ENCODE measurements around the gene PTP4A2. TPM values are rescaled to one million over a fixed set of nuclear protein-coding genes. Genes with fewer than 3 reads are reported as not detected.

Gene PTP4A2
- total and polyA plus RNA-seq, 11 donors, result 74.4 to 354 (median 242) TPM

DNA sequence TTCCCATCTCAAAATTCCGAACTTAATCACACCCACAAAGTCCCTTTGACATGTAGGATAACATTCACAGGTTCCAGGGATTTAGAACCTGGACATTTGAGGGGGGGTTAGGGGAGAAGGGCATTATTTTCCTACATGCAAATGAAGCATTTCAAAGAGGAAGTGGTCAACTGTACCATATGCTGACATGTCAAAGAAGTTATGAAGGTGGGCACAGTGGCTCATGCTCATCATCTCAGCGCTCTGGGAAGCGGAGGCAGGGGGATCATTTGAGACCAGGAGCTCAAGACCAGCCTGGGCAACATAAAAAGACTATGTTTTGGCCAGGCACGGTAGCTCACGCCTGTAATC is 35.7 kb downstream of the PTP4A2 start:
- Histone ChIP-seq H3K36me3 (peaks cover 0 to 28% (median 22%) of the 10 kb centered on the region in 9 donors), H3K27ac (no peak overlapping the region), H3K4me1 (peaks cover 0 to 25% (median 0%) of the 10 kb centered on the region in 12 donors), H3K27me3 (no peaks in the 10 kb centered on the region), H3K4me3 (no peak overlapping the region), H3K9me3 (peaks cover 0 to 4% (median 0%) of the 10 kb centered on the region in 12 donors)
- no peak for TF ChIP-seq POLR2A (IDR thresholded peaks at IDR 0.05)
- TF ChIP-seq CTCF (IDR thresholded peaks at IDR 0.05), result no peak
- intact Hi-C loops (cut with DNase I), result loop anchor here in 1 of 10 donors (10.0 kb wide), 1 partner anchor 62 kb away; no protein-coding TSS in a partner anchor
- ATAC-seq (no peak), DNase-seq (no peak)
- 91 to 96% (median 94%) methylated on average over 5 of the region's 5 CpGs for WGBS, 4 donors

DNA sequence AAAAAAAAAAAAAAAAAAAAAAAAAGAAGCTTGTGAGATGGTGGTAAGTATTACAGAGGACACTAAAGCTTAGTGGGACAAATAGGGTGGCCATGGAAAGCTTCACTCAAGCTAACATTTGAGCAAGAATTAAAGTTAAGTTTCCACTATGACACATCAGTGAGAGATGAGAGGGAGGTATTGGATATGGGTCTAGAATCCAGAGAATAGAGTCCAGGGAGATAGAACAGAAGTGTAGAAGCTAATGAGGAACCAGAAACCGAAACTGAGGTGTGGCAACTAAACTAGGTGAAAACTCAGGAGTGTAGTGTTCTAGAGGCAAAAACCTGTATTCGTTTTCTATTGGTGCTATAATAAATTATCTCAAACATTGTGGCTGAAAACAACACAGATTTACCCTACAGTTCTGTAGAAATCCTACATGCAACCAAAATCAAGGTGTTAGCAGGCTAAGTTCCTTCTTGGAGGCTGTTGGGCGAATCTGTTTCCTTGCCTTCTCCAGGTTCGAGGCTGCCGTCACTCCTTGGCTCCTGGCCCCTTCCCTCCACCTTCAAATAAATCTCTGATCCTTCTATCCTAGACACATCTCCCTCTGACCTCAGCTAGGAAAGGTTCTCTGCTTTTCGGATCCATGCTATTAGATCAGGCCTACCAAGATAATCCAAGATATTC is 36.2 kb downstream of the PTP4A2 start:
- Histone ChIP-seq H3K36me3 (peaks cover 0 to 23% (median 17%) of the 10 kb centered on the region in 9 donors), H3K9me3 (peaks cover 0 to 4% (median 0%) of the 10 kb centered on the region in 12 donors), H3K4me1 (peaks cover 0 to 25% (median 0%) of the 10 kb centered on the region in 12 donors), H3K27me3 (no peaks in the 10 kb centered on the region), H3K27ac (no peak overlapping the region), H3K4me3 (no peak overlapping the region)
- WGBS, 4 donors, result 95 to 99% (median 96%) methylated on average over 6 of the region's 6 CpGs
- intact Hi-C loops (cut with DNase I), result loop anchor here in 1 of 10 donors (10.0 kb wide), 1 partner anchor 63 kb away; no protein-coding TSS in a partner anchor
- ATAC-seq (no peak), DNase-seq (no peak)
- no peak for TF ChIP-seq POLR2A (IDR thresholded peaks at IDR 0.05)
- TF ChIP-seq CTCF (IDR thresholded peaks at IDR 0.05), result no peak

DNA sequence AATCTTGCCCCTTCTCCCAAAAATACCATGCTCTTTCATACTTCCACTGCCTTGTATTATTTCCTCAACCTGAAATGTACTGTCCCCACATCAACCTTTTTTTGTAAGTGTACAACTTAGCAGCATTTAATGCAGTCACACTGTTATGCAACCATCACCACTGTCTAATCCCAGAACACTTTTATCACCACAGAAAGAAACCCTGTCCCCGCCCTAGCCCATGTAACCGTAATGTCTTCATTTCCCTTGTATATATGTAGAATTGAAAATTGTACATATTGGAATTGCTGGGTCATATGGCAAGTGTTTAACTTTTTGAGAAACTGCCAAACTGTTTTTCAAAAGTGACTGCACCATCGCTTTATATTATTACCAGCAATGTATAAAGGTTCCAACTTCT is 37.4 kb downstream of the PTP4A2 start:
- no peak for DNase-seq
- 91 to 92% (median 92%) methylated on average over 3 of the region's 3 CpGs for WGBS, 4 donors

More for the DNA sequence above, 37.4 kb downstream of the PTP4A2 start:
- intact Hi-C loops (cut with DNase I), result loop anchor here in 1 of 10 donors (10.0 kb wide), 1 partner anchor 64 kb away; no protein-coding TSS in a partner anchor
- Histone ChIP-seq H3K36me3 (peaks cover 0 to 13% (median 7%) of the 10 kb centered on the region in 9 donors), H3K4me3 (no peak overlapping the region), H3K27me3 (no peaks in the 10 kb centered on the region), H3K9me3 (peaks cover 0 to 4% (median 0%) of the 10 kb centered on the region in 12 donors), H3K4me1 (peaks cover 0 to 20% (median 0%) of the 10 kb centered on the region in 12 donors), H3K27ac (no peak overlapping the region)
- ATAC-seq, result no peak
- TF ChIP-seq CTCF (IDR thresholded peaks at IDR 0.05), result no peak
- TF ChIP-seq POLR2A (IDR thresholded peaks at IDR 0.05), result no peak
